GM12801 (cell line): ENCODE results near the gene ZNF626.

ENCODE experiments used
- CTCF ChIP-seq: IDR thresholded peaks from one replicate; pipeline ENCODE4 v1.5.1; 2011; ENCODE audit warnings: control low read depth; ENCODE audit not compliant: insufficient read length; ENCODE audit errors: extremely low read depth

The ZNF626 gene

GRCh38 chr19:20640023-20640422 is 21.3 kb downstream of the ZNF626 start:
- no peak for TF ChIP-seq CTCF

GRCh38 chr19:20616071-20616470 is 45.3 kb downstream of the ZNF626 start:
- no peak for TF ChIP-seq CTCF

- no peak for TF ChIP-seq CTCF
Observed at GRCh38 chr19:20612711-20613316, 48.6 kb downstream of the ZNF626 start.

GRCh38 chr19:20611866-20612265 is 49.5 kb downstream of the ZNF626 start:
- TF ChIP-seq CTCF, result no peak

GRCh38 chr19:20607943-20608342 is 53.4 kb downstream of the ZNF626 start:
- TF ChIP-seq CTCF, result no peak
